Omental fat pad (tissue), 4 donors: ENCODE results near the gene TSPAN16. TPM values are rescaled to one million over a fixed set of nuclear protein-coding genes. Genes with fewer than 3 reads are reported as not detected.

Experiments used
- ATAC-seq: fragments of 150-250 bp; one replicate; pipeline ENCODE4 v1.9.1; 2016; ENCODE audit warnings: mild to moderate bottlenecking, moderate library complexity; ENCODE audit not compliant: low FRiP score
- DNase-seq: peaks from one replicate; pipeline ENCODE4 v3.0.0-alpha.2; 2019; ENCODE audit warnings: low spot score
- total RNA-seq, 4 donors: library from RNA; depleted of rRNA; stranded (reverse); fragments of >200 nt; gene quantifications; one replicate each; pipeline ENCODE4 v1.1.0, GENCODE V29; 2016
- TF ChIP-seq, protein P1 (sequence below), 3 donors: fragments of 450-650 bp; IDR thresholded peaks; one replicate each; pipeline ENCODE4 v1.5.1; 2016 to 2017; ENCODE audit warnings: antibody characterized with exemption in 3 of 3, mild to moderate bottlenecking in 3 of 3, moderate library complexity in 2 of 3

The TSPAN16 gene, protein sequence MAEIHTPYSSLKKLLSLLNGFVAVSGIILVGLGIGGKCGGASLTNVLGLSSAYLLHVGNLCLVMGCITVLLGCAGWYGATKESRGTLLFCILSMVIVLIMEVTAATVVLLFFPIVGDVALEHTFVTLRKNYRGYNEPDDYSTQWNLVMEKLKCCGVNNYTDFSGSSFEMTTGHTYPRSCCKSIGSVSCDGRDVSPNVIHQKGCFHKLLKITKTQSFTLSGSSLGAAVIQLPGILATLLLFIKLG
- total RNA-seq = not detected

DNA sequence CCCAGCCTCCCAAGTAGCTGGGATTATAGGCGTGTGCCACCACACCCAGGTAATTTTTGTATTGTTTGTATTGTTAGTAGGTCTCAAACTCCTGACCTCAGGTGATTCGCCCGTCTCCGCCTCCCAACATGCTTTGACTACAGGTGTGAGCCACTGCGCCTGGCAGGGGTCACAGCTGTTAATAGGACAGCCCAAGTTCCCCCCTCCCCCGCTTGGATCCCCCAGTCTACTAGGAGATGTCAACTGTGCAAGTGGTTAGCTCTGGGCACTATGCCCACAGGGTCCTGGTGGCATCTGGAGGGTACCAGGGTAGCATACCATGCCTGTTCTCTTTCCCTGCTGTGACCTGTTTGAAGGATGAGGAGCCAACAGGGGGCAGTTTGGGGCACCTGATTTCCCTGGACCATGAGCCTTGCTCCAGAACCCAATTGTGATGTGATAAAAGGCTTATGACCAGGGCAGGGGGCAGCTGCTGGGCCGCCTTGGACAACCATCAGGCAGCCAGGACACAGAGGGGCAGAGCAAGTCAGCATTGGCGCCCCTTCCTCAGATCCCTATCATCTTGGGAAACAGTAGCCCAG is at the start of gene TSPAN16:
TSS of gene TSPAN16 (plus strand) at position 496 of the 581 bp plus-strand sequence. CDS start 138 bp downstream, outside the sequence.
- ATAC-seq (no peak), DNase-seq (no peak)
- TF ChIP-seq, protein P1, sequence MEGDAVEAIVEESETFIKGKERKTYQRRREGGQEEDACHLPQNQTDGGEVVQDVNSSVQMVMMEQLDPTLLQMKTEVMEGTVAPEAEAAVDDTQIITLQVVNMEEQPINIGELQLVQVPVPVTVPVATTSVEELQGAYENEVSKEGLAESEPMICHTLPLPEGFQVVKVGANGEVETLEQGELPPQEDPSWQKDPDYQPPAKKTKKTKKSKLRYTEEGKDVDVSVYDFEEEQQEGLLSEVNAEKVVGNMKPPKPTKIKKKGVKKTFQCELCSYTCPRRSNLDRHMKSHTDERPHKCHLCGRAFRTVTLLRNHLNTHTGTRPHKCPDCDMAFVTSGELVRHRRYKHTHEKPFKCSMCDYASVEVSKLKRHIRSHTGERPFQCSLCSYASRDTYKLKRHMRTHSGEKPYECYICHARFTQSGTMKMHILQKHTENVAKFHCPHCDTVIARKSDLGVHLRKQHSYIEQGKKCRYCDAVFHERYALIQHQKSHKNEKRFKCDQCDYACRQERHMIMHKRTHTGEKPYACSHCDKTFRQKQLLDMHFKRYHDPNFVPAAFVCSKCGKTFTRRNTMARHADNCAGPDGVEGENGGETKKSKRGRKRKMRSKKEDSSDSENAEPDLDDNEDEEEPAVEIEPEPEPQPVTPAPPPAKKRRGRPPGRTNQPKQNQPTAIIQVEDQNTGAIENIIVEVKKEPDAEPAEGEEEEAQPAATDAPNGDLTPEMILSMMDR (IDR thresholded peaks at IDR 0.05) = no peak

DNA sequence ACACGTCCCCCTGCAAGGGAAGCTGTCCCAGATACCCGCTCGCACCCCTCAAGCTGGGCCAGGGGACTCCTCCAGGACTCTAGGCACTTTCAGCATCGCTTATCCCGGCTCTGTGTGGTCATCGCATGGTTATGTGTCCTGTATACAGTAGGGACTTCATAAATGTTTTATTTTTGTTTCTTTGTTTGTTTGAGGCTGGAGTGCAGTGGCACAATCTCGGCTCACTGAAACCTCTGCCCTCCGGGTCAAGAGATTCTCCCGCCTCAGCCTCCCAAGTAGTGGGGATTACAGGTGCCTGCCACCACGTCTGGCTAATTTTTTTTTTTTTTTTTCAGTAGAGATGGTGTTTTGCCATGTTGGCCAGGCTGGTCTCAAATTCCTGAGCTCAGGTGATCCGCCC is 49.0 kb upstream of the TSPAN16 start:
- ATAC-seq (no peak), DNase-seq (no peak)
- TF ChIP-seq, protein P1 (IDR thresholded peaks at IDR 0.05) = no peak

DNA sequence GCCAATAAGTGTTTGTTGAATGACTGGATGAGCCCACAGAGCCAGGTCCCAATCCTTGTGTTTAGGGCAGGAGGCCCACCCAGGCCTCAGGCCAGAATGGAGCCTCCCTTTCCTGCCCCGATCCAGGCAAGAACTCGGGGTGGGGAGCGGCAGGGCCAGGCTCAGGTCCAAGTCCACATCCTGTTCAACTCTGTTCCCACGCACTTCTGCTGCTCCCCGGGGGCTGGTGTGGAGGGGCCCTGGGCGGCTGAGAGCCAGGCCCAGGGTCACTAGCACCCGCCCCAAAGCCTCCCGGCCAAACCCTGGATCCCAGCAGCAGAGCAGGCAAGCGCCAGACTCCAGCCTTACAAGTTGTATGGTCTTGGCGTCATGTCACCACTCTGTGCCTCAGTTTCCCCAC is 48.6 kb upstream of the TSPAN16 start:
- DNase-seq (no peak), ATAC-seq (peak; percentile 30)
- TF ChIP-seq, protein P1 (IDR thresholded peaks at IDR 0.05) = no peak

DNA sequence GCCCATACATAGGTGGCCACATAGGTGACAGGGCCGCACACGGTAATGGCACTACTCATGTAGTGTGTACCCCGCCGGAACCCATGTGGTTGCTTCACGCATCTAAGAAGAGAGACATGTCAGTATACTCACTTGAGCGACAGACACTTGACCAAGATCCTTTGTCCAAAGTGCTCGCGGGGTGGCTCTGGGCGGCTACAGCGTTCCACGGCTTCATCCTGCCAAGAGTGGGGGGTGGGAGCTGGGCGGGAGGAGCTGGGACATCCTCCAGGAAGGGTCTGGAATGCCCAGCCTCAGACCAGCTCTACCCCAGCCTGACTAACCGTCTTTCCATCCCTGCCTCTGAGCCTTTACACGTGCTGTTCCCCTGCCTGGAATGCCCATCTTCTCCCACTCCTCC is 48.0 kb upstream of the TSPAN16 start:
- no peak for DNase-seq
- TF ChIP-seq, protein P1 (IDR thresholded peaks at IDR 0.05) = no peak
- ATAC-seq = no peak

DNA sequence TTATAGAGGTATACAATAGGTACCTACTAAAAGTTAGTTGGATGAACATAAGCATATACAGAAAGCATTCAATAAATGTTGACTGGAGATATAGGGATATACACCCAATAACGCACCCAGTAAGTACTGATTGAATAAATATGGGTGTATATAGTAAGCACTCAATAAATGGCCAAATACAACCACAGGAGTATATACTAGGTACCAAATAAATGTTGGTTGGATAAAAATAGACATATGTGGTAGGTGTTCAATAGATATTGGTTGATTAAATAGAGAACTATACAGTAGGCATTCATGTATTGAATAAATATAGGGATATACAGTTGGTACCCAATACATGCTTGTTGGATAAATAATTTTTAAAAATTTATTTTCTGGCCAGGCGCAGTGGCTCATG is 47.1 kb upstream of the TSPAN16 start:
- ATAC-seq (no peak), DNase-seq (no peak)
- TF ChIP-seq, protein P1 (IDR thresholded peaks at IDR 0.05) = no peak

DNA sequence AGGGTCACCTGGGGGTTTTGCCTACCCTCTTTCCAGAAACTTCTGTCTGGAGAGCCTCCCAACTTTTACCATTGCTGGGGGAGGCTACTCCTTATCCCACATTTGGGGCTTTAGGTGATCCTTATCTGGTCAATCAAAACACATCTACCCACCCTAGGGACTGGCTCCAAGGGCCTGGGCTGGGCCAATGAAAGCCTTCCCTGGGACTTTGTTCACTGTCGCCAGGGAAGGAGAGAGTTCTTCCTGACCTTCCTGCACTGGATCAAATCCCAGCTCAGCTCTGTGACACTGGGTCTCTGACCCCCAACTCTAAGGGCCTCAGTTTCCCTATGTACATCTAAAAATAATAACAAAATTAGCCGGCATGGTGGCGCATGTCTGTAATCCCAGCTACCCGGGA is 44.7 kb upstream of the TSPAN16 start:
- TF ChIP-seq, protein P1 (IDR thresholded peaks at IDR 0.05) = no peak
- DNase-seq (no peak), ATAC-seq (no peak)
